Superior temporal gyrus (tissue), 1 donor: ENCODE results near the gene EDC3.
"Not testable (repeated sequence)": the region's sequence is repeated elsewhere in the genome, so short reads cannot be mapped to it uniquely, and the experiment has no call there.

Source experiments
- DNase-seq: peaks from one replicate; pipeline ENCODE4 v3.0.0-alpha.2; 2016; ENCODE audit errors: extremely low spot score

EDC3 gene, protein sequence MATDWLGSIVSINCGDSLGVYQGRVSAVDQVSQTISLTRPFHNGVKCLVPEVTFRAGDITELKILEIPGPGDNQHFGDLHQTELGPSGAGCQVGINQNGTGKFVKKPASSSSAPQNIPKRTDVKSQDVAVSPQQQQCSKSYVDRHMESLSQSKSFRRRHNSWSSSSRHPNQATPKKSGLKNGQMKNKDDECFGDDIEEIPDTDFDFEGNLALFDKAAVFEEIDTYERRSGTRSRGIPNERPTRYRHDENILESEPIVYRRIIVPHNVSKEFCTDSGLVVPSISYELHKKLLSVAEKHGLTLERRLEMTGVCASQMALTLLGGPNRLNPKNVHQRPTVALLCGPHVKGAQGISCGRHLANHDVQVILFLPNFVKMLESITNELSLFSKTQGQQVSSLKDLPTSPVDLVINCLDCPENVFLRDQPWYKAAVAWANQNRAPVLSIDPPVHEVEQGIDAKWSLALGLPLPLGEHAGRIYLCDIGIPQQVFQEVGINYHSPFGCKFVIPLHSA

DNA sequence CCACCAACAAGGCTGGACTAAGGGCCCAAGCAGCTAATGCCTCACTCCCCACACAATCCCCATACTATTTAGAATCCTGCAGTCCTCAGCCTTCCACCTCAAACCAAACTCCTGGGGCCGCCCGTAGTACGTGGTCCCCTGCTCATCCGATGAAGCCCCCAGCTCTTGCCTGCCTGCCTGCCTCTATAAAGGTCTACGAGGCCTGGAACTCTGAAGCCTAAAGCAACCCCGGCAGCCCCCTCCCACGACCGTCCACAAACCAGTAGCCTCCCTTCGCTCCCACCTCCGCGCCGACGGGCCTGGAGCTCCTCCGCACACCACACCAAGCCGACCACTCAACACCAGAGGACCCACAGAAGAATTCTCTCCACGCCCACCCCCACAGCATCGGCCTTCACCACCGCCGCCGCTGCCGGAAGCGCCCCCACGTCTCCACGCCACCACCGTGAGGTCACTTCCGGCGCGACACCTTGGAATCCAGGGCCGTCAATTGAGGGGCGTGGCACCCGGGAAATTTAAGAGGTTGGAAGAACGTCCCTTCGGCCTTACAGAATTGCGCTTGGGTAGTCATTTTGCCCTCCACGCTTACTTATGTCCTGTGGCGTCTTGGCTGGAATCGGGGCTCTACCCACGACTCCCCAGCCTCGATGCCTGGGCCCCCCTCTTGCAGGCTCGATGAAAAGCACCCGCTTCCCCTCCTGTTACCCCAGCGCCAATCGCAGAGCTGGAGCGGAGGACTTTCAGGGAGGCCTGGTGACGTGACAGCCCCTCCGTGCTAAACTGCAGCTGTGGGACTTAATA is at the start of gene EDC3:
TSS of gene EDC3 (minus strand) at position 428 of the 801 bp plus-strand sequence. CDS start 20,900 bp downstream, outside the sequence.
- DNase-seq, result peak; percentile 92

DNA sequence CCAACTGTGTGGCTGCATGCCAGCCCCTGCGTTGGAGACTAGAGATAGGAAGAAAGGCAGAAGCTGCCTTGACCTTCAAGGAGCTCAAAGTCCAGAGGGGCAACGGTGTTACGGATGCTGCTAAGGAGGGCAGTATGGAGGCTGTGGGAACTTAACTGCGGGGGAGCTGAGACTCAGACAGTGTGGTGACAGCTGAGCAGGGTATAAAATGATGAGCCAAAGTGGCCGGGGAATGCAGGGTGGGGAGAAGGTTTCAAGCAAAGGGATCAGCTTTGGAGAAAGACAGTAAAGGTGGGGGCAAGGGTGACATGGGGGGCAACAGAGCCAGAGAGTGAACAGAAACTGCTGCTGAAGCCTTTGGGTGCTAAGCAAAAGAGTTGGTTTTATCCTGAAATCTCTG is 46.6 kb upstream of the EDC3 start:
- no peak for DNase-seq

DNA sequence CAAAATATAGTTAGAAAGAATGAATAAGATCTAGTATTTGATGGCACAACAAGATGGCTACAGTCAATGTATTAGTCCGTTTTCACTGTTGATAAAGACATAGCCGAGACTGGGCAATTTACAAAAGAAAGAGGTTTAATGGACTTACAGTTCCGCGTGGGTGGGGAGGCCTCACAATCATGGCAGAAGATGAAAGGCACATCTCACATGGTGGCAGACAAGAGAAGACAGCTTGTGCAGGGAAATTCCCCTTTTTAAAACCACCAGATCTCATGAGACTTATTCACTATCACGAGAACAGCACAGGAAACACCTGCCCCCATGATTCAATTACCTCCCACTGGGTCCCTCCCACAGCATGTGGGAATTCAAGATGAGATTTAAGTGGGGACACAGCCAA is 42.4 kb upstream of the EDC3 start:
- DNase-seq, result not testable (repeated sequence)

DNA sequence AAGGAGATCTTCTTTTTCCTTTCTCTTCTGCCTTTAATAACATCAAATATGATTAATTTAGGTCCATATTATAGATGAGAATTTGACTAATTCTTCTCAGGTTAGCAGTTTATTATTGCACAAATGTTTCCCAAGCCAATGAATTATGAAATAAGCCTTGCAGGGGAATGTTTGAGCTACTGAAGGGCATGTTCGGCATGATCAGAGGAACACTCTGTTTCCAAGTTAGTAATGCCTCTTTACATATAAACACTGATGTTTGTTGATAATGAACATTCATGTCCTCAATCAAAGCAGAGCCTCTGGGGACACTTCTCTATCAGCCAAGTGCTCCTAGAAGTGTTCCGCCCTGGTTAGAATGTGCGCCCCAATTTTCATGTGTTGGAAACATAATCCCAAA is 39.5 kb upstream of the EDC3 start:
- DNase-seq, result no peak

DNA sequence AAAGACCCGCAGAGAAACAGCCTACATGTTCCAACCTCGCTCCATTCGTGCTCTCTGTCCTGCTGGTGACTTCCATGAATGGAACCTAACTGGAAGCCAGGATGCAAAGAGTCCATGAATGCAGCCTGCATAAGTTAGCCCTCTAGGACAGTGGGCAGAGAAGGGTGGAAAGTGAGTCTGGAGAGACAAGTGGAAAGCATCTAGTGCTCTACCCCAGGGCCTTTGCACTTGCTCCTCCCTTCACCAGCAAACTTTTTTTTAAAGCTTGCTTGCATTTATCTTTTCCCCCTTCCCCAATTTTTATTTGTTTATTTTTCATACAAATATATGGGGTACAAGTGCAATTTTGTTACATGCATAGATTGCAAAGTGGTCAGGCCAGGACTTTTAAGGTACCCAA is 37.4 kb upstream of the EDC3 start:
- no peak for DNase-seq

DNA sequence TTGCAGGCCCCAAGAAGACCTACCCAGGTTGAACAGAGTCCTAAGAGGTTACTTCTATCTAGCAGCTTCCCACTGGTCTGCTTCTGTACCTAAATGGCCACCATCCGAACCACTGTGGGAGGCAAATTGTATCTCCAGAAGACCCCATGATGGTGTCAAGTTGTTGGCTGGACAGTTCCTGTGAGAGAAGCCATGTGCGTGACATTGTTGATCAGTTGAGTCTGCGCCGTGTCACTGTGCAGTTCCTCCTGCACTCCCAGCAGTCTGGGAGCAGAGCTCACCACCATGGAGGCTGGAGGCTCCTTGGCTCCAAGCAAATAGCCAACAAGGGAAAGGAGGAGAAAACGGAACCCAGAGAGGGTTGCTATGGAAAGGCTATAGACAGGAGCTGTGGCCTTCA is 37.0 kb upstream of the EDC3 start:
- DNase-seq, result no peak

DNA sequence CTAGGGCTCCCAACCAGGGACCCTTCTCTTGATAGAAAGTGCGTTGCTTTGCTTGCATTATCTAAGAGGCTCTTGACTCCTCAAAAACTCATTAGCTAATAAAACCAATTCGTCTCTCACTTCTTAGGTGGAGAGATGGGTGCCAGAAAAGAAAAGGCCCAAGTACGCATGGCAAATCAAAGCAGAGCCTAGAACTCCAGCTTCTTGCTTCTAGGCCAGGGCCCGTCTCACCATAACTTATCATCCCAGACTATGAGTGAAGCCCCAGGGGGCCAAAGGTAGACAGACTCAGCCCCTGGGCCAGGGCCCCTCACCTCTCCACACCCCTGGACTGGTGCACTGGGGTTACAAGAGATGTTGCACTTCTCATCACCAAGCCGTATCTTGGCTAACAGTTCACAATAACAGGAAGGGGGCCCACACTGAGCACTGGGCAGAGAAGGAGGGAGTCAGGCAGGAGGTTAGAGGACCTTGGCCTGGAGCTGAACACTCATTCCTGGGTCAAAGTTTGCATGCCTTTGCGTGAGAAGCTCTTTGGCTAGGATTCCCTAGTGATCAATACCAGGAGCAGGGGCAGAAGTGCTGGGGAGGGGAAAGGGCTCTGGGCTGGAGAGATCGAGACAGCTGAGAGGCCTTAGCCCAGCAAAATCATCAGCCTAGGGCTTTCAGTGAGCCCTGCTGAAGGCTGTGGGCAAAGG is 34.9 kb upstream of the EDC3 start:
- no peak for DNase-seq

DNA sequence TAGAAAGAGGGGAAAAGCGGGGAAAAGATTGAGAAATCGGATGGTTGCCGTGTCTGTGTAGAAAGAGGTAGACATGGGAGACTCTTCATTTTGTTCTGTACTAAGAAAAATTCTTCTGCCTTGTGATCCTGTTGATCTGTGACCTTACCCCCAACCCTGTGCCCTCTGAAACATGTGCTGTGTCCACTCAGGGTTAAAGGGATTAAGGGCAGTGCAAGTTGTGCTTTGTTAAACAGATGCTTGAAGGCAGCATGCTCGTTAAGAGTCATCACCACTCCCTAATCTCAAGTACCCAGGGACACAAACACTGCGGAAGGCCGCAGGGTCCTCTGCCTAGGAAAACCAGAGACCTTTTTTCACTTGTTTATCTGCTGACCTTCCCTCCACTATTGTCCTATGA is 33.5 kb upstream of the EDC3 start:
- DNase-seq, result not testable (repeated sequence)

DNA sequence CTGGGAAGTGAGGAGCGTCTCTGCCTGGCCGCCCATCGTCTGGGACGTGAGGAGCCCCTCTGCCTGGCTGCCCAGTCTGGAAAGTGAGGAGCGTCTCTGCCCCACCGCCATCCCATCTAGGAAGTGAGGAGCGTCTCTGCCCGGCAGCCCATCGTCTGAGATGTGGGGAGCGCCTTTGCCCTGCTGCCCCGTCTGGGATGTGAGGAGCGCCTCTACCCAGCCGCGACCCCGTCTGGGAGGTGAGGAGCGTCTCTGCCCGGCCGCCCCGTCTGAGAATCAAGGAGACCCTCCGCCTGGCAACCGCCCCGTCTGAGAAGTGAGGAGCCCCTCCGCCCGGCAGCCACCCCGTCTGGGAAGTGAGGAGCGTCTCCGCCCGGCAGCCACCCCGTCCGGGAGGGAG is 32.9 kb upstream of the EDC3 start:
- not testable (repeated sequence) for DNase-seq

DNA sequence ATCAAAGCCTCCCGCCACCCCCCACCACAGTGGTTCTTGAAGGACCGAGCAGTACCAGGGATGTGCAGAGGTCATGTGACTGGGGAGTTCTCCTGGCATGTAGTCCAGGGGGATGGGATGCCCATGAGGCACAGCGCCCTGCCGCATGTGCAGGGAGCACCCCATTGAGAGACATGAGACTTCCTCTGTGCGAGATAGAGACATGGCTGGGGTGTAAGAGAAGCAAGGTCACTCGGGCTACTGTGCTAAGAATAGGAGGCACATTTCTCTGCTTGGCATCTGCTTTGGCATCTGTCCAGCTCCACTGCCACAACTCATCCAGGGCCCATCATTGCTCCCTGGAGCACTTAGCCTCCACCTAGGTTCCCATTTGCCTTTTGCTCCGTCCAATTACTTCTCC is 31.9 kb upstream of the EDC3 start:
- DNase-seq, result no peak

DNA sequence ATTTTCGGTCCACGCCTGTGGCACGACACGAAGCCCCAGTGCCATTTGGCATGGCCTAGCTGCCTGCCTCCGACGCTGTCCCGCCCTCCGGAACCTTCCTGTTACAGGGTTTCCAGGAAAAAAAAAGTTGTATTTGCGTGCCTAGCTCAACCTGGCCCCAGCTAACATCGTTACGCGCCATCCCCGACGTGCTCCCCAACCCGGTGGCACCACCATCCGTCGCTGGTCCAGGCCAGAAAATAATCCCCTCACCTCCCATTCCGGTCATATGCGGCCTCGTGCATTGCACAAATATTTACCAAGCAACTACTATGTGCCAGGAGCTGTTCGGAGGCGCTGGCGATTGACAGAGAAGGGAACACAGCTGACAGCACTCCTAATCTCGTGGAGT is 30.9 kb upstream of the EDC3 start:
- no peak for DNase-seq

DNA sequence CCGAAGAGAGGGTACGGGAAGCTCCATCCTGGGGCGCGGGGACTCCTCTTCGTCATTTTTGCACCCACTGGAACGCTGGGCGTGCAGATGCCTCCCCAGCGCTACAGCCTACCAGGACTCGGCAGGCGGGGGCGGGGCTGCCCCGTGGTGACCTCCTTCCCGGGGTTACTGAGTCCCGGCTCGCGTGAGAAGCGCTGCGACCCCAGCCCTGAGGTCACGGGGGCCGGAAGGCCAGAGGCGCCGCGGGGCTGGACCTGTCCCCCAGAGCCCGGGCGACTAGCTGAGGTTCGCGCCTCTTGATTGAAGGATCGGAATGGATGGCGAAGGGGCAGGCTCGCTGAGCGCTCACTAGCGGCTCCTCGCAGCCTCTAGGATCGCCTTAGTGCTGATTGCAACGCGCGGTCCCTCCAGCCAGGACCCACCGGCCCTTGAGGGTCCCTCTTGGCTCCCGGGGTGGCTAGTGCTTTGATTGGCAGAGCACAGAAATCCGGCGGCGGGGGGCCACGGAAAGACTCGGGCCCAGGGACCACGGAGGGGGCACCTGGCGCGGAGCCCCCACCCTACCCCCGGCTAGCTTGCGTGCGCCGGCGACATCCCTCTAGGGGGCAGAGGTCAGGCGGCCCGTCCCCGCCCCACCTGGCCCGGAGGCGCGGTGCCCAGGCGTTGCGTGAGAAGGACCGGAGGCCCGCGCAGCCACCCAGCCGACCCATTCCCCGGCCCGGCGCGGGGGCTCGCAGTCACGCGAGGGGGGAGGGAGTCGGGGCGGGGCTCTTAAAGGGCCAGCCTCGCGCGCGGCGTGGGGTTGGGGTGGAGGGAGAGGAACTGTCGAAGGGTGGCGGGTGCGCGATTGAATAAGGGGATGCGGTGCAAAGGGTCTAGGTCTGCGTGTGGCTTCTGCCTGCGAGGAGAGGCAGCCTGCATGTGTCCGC is 30.3 kb upstream of the EDC3 start:
- DNase-seq, result no peak

DNA sequence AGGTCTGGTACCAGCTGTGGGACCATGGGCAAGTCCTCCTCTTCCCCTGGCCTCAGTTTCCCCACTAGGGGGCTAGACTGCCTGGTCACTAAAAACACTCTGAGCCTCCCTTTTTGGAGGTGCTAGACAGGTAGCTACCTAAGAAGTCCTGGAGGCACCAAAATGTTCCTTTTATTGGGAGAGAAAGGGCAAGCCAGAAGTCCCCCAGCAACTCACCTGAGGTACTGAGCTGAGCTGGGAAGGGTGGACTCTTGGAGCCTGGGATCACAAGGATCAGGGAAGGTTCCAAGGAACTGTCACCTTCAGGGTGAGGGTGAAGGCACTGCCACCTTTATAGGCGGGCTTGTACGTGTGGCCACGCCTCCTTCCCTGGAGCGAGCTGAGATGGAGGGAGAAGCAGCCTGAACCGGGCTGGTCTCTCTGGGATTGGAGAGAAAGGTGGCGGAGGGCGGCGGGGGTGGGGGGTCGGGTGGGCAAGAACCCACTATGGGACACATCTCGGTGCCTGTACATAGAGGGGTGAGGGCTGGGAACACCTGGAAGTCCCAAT is 29.5 kb upstream of the EDC3 start, which contains the start of gene CYP1A1:
TSS of gene CYP1A1 (minus strand) at position 304 of the 550 bp plus-strand sequence. CDS start 2,431 bp downstream, outside the sequence.
- no peak for DNase-seq

DNA sequence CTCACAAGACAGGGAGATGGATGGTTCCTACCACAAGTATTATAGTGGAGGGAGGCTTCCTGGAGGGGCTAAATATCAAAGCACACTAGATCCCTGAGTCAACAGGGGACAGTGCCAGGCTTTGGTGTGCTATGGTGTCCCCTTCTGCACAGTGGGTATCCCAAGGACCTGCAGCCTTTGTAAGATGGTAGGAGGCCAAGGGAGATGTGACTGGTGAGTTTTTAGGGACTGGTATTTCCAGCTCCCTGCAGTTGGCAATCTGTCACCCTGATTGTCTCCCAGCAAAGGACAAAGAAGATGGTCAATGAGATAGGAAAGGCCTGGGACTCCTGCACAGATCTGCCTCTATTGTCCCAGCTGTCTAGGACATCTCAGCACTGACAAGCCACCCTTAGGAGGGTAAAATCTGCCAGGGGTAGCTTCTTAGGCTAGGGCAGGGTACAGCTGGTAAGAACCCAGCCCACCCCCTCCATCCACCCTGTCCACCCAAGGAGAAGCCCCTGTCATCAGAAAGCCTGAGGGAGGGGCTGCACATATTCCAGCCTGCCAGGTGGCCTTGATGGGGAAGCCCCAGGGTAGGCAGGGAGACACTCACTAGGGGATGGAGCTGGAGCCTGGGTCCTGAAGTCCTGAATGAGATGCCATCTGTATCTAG is 28.9 kb upstream of the EDC3 start:
- DNase-seq, result no peak

DNA sequence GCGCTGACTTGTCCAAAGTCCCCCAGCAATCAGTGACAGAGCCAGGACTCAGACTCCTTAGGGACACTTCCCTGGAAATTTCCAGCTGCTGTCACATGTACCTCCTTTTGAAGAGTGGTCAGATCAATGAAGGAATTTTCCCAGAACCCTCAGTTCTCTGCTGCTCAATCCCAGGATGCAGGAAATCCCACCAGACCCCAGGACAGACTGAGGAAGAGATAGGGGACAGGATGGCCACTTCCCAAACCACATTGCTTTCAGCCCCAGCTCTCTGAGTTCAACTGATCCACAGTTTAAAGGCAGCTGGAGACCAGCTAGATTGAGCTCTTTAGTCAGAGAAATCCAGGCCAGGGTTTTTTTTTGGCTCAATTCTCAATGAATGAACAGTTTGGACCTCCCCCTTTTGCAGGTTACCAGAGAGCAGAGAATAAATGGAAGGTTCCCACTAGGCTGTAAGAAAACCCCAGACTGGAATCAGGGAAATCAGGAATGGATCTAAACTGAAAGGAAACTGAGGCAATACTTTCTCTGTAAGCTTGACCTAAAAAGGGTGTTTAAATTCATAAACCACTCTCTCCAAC is 28.0 kb upstream of the EDC3 start:
- DNase-seq, result peak; percentile 90

DNA sequence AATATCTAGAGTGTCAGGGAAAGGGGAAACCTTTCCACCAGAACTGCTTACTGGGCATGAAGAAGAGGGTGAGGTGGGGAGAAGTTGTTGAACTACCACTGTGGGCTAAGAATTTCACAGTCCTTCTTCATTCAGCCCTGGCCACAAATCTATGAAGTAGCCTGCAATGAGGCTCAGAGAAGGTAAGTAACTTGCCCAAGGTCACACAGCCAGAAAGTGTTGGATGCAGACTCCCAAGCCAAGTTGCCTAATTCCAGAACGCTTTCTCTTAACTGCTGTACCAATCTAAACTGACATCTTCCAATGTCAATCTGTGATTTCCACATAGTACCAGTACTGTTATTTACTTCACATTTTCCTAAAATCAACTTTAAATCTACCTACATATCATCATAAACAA is 27.4 kb upstream of the EDC3 start:
- DNase-seq, result no peak

DNA sequence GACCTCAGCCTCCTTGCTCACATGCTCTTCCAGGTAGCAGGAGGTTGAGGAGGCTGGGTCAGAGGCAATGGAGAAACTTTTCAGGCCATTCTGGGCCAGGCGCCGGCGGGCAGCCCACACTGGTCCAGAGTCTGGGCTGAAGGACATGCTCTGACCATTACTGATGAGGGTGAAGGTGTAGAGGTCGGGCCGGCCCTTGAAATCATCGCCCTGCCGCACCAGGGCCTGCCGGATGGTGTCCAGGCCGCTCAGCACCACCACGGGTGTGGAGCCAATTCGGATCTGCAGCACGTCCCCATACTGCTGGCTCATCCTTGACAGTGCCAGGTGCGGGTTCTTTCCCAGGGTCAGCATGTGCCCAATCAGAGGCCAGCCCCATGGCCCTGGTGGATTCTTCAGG is 26.8 kb upstream of the EDC3 start:
- DNase-seq, result no peak

DNA sequence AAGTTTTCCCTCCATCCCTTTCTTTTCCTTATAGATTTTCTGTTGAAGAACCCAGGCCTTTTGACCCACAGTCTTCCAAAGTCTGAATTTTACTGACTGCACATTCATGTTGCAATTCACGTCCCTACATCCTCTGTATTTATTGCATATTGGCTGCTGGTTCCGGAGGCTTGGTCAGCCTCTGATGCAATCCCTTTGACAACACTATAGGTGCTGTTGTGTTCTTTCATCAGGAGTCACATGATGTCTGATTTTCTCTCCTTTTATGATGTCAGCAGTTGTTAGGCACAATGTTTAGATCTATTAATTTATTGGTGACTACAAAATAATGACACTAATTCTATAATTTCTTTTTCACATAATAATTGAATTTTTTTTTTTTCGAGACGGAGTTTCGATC is 20.8 kb upstream of the EDC3 start:
- no peak for DNase-seq

DNA sequence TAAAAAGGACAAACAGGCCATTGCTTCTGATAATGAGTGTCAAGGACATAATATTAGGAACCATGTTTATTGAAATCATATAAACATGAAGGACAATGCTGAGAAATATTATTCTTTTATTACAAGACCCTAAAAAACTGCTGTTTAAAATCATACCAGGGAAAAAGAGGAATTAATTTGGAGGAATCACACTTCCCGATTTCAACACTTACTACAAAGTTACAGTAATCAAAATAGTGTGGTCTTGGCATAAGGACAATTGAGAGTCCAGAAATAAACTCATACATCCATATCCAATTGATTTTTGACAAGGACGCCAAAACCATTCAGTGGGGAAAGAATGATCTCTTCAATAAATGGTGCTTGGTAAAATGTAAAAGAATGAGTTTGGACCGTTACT is 16.5 kb upstream of the EDC3 start:
- DNase-seq, result no peak
